Thoracic aorta (tissue), 2 donors: Measurements from ENCODE around the gene NELL1. TPM values are rescaled to one million over a fixed set of nuclear protein-coding genes. Genes with fewer than 3 reads are reported as not detected.

ENCODE experiments used
- ATAC-seq: fragments of 150-250 bp; one replicate; pipeline ENCODE4 v1.8.0; 2017; ENCODE audit warnings: low read depth; ENCODE audit not compliant: insufficient number of reproducible peaks, low FRiP score
- DNase-seq: peaks from one replicate; pipeline ENCODE4 v3.0.0-alpha.2; 2020; ENCODE audit warnings: low spot score
- H3K27ac ChIP-seq, 2 donors: fragments of 200-600 bp; sonication (generic); 1 replicate in 1 of 2; 2 replicates in 1 of 2; pipeline ENCODE4 v1.5.1; 2016; ENCODE audit warnings: mild to moderate bottlenecking in 2 of 2, moderate library complexity in 2 of 2
- H3K27me3 ChIP-seq: fragments of 200-600 bp; sonication (generic); replicated peaks from 2 replicates; pipeline ENCODE4 v1.6.0; 2016; ENCODE audit warnings: mild to moderate bottlenecking; ENCODE audit not compliant: insufficient read depth
- H3K36me3 ChIP-seq: fragments of 200-600 bp; sonication (generic); one replicate; pipeline ENCODE4 v1.5.1; 2016
- H3K4me1 ChIP-seq, 2 donors: fragments of 200-600 bp; sonication (generic); 1 replicate in 1 of 2; 2 replicates in 1 of 2; pipeline versions ENCODE4 v1.5.1 to v1.6.0; 2016; ENCODE audit warnings: low read depth in 2 of 2, mild to moderate bottlenecking in 1 of 2; ENCODE audit not compliant: control insufficient read depth in 1 of 2
- H3K4me3 ChIP-seq: fragments of 200-600 bp; sonication (generic); 2 replicates; pipeline ENCODE4 v1.5.1; 2016; ENCODE audit warnings: mild to moderate bottlenecking
- H3K9me3 ChIP-seq: fragments of 200-600 bp; sonication (generic); 2 replicates; pipeline ENCODE4 v1.5.1; 2016
- CTCF ChIP-seq: fragments of 200-600 bp; sonication (generic); IDR thresholded peaks from one replicate; pipeline ENCODE4 v1.5.1; 2019; ENCODE audit warnings: antibody characterized with exemption
- total RNA-seq, 2 donors: library from RNA; depleted of rRNA; stranded (reverse); fragments of >200 nt; gene quantifications; one replicate each; pipeline versions ENCODE4 v1.1.0 to v1.2.3, GENCODE V29; 2016

NELL1 gene
- total RNA-seq, 2 donors from 2014 or later: 0.78 TPM; not detected in 1

GRCh38 chr11:21116009-21116408 is 446.6 kb downstream of the NELL1 start:
- ATAC-seq: no peak
- Histone ChIP-seq H3K27ac (no peak overlapping the region), H3K36me3 (no peaks in the 10 kb centered on the region), H3K9me3 (no peaks in the 10 kb centered on the region), H3K4me1 (no peaks in the 10 kb centered on the region), H3K4me3 (no peak overlapping the region), H3K27me3 (no peaks in the 10 kb centered on the region)
- DNase-seq: no peak
- TF ChIP-seq CTCF: no peak

GRCh38 chr11:21119411-21119810 is 450.0 kb downstream of the NELL1 start:
- ATAC-seq (no peak), DNase-seq (no peak)
- H3K4me1 ChIP-seq: no peaks in the 10 kb centered on the region
- no peaks in the 10 kb centered on the region for H3K27me3 ChIP-seq
- H3K36me3 ChIP-seq: no peaks in the 10 kb centered on the region
- no peak overlapping the region for H3K27ac ChIP-seq
- no peak for TF ChIP-seq CTCF
- H3K9me3 ChIP-seq: no peaks in the 10 kb centered on the region
- H3K4me3 ChIP-seq: no peak overlapping the region

GRCh38 chr11:21121991-21122390 is 452.6 kb downstream of the NELL1 start:
- Histone ChIP-seq H3K36me3 (no peaks in the 10 kb centered on the region), H3K4me1 (no peaks in the 10 kb centered on the region), H3K27ac (no peak overlapping the region), H3K4me3 (no peak overlapping the region), H3K9me3 (no peaks in the 10 kb centered on the region), H3K27me3 (no peaks in the 10 kb centered on the region)
- no peak for TF ChIP-seq CTCF
- DNase-seq (no peak), ATAC-seq (no peak)

- Histone ChIP-seq H3K27ac (no peak overlapping the region), H3K4me3 (no peak overlapping the region), H3K27me3 (no peaks in the 10 kb centered on the region), H3K4me1 (no peaks in the 10 kb centered on the region), H3K9me3 (no peaks in the 10 kb centered on the region), H3K36me3 (no peaks in the 10 kb centered on the region)
- no peak for ATAC-seq
- TF ChIP-seq CTCF: no peak
- DNase-seq: no peak
These were observed 453.1 kb downstream of the NELL1 start for GRCh38 chr11:21122523-21122922.

- ATAC-seq: no peak
These were observed 462.8 kb downstream of the NELL1 start for GRCh38 chr11:21132146-21132720.

More at GRCh38 chr11:21132146-21132720, 462.8 kb downstream of the NELL1 start:
- no peaks in the 10 kb centered on the region for H3K9me3 ChIP-seq
- H3K27me3 ChIP-seq: no peaks in the 10 kb centered on the region
- no peak overlapping the region for H3K27ac ChIP-seq
- no peak for DNase-seq
- no peaks in the 10 kb centered on the region for H3K4me1 ChIP-seq
- H3K36me3 ChIP-seq: no peaks in the 10 kb centered on the region
- no peak for TF ChIP-seq CTCF
- no peak overlapping the region for H3K4me3 ChIP-seq
